Body of pancreas (tissue), 4 donors: ENCODE data around the gene CST2.

Source experiments
- POLR2A ChIP-seq, 3 donors: fragments of 450-650 bp; IDR thresholded peaks; one replicate each; pipeline ENCODE4 v1.6.1; 2016; ENCODE audit warnings: antibody characterized with exemption in 3 of 3, mild to moderate bottlenecking in 2 of 3
- TF ChIP-seq, protein P1 (sequence below), 7 experiments: fragments of 450-650 bp in 4 of 7; fragments of 200-600 bp in 3 of 7; sonication (generic) in 3 of 7; IDR thresholded peaks; one replicate each; pipeline ENCODE4 v1.5.1; 2016 to 2019; ENCODE audit warnings: antibody characterized with exemption in 7 of 7

DNA sequence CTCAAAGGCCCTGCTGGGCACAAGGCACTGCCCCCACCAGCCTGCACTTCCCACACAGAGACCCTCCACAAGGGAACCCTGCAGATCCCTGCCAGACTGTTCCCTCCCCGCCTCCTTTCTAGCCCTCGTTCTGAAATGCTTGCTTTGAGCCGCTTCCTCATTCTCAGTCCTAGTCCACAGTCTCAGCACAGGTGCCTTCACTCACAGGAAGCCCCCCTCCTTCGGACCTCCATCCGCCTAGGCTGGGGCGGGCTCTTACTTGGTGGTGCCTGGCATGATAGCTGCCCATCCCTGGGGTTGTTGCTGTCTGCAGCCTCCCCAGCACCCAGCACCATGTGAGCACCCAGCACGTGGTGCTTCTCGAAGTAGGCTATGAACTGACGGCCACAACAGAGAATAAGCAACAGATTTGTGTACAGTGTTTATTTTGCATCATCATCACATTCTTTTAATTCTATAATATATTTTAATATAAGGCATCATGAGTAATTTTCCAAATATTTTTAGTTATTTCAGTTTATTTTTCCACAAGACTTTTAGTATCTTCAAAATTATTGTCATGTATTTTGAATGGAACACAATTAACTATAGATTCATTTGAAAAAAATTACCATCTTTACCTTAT, 40.7 kb upstream of the CST2 start:
- TF ChIP-seq, protein P1, sequence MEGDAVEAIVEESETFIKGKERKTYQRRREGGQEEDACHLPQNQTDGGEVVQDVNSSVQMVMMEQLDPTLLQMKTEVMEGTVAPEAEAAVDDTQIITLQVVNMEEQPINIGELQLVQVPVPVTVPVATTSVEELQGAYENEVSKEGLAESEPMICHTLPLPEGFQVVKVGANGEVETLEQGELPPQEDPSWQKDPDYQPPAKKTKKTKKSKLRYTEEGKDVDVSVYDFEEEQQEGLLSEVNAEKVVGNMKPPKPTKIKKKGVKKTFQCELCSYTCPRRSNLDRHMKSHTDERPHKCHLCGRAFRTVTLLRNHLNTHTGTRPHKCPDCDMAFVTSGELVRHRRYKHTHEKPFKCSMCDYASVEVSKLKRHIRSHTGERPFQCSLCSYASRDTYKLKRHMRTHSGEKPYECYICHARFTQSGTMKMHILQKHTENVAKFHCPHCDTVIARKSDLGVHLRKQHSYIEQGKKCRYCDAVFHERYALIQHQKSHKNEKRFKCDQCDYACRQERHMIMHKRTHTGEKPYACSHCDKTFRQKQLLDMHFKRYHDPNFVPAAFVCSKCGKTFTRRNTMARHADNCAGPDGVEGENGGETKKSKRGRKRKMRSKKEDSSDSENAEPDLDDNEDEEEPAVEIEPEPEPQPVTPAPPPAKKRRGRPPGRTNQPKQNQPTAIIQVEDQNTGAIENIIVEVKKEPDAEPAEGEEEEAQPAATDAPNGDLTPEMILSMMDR (IDR thresholded peaks at IDR 0.05): no peak
- TF ChIP-seq POLR2A (IDR thresholded peaks at IDR 0.05): no peak
